DND-41 (cell line): Measurements from ENCODE around the gene HMGN3.

Experiments
- EZH2 ChIP-seq: IDR thresholded peaks from 3 replicates; pipeline ENCODE4 v1.6.1; 2012; ENCODE audit warnings: borderline replicate concordance, low read depth, mild to moderate bottlenecking, moderate library complexity, low read length, inconsistent platforms; ENCODE audit not compliant: severe bottlenecking
- TF ChIP-seq, protein P1 (sequence below): IDR thresholded peaks from 2 replicates; pipeline ENCODE4 v1.5.1; 2012; ENCODE audit warnings: borderline replicate concordance, low read length, moderate library complexity, mild to moderate bottlenecking; ENCODE audit not compliant: poor library complexity, severe bottlenecking; ENCODE audit errors: extremely low read depth

DNA sequence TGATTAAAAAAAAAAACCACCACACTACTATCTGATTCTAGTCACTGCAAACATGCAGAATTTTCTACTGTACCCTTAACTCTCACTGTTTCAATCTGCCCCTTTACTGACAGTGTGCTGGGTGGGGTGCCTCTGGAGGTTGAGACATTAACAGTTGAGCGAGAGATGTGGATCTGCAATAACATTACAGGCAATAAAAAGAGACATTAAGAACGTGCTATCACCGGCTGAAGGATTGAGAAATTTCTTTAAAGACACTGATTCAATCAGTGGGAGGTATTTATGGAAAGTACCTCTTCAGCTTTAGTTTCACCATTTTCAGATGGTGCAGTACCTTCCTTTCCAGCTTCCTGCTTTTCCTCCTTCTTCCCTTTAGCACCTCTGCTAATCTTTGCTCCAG, 32.5 kb downstream of the HMGN3 start:
- TF ChIP-seq, protein P1, sequence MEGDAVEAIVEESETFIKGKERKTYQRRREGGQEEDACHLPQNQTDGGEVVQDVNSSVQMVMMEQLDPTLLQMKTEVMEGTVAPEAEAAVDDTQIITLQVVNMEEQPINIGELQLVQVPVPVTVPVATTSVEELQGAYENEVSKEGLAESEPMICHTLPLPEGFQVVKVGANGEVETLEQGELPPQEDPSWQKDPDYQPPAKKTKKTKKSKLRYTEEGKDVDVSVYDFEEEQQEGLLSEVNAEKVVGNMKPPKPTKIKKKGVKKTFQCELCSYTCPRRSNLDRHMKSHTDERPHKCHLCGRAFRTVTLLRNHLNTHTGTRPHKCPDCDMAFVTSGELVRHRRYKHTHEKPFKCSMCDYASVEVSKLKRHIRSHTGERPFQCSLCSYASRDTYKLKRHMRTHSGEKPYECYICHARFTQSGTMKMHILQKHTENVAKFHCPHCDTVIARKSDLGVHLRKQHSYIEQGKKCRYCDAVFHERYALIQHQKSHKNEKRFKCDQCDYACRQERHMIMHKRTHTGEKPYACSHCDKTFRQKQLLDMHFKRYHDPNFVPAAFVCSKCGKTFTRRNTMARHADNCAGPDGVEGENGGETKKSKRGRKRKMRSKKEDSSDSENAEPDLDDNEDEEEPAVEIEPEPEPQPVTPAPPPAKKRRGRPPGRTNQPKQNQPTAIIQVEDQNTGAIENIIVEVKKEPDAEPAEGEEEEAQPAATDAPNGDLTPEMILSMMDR = no peak
- TF ChIP-seq EZH2 = no peak
